ENCODE measurements around the gene CSTF1. TPM values are rescaled to one million over a fixed set of nuclear protein-coding genes. Genes with fewer than 3 reads are reported as not detected.
"Not testable (repeated sequence)": the region's sequence is repeated elsewhere in the genome, so short reads cannot be mapped to it uniquely, and the experiment has no call there.

Gene CSTF1
- total RNA-seq, 1 donor from 2014 or later = 19.5 TPM

GRCh38 chr20:56395166-56395565, 2.7 kb downstream of the CSTF1 start:
- intact Hi-C loops (cut with micrococcal nuclease) = loop anchor here (5.0 kb wide), 1 partner anchor 72 kb away; the partner anchor contains the start of gene RTF2
- DNase-seq (no peak), ATAC-seq (no peak)

GRCh38 chr20:56400001-56400640, 7.7 kb downstream of the CSTF1 start:
- DNase-seq = no peak
- ATAC-seq = peak; percentile 58
- intact Hi-C loops (cut with micrococcal nuclease) = no loop called here

- intact Hi-C loops (cut with micrococcal nuclease) = no loop called here
- DNase-seq (no peak), ATAC-seq (no peak)
These were observed 11.0 kb downstream of the CSTF1 start for GRCh38 chr20:56403465-56403864.

- intact Hi-C loops (cut with micrococcal nuclease); ATAC-seq; DNase-seq: not testable (repeated sequence)
These were observed 12.9 kb downstream of the CSTF1 start for GRCh38 chr20:56405356-56405755.

- ATAC-seq = no peak
- intact Hi-C loops (cut with micrococcal nuclease) = no loop called here
These were observed 14.5 kb downstream of the CSTF1 start for GRCh38 chr20:56406910-56407309.

GRCh38 chr20:56409521-56409920, 17.1 kb downstream of the CSTF1 start:
- DNase-seq (no peak), ATAC-seq (peak; percentile 60)
- intact Hi-C loops (cut with micrococcal nuclease) = no loop called here

More at GRCh38 chr20:56406910-56407309, 14.5 kb downstream of the CSTF1 start:
- DNase-seq = no peak

GRCh38 chr20:56409956-56410355, 17.5 kb downstream of the CSTF1 start:
- intact Hi-C loops (cut with micrococcal nuclease) = no loop called here
- ATAC-seq (no peak), DNase-seq (no peak)

GRCh38 chr20:56411287-56411686, 18.8 kb downstream of the CSTF1 start:
- intact Hi-C loops (cut with micrococcal nuclease); DNase-seq: not testable (repeated sequence)

GRCh38 chr20:56411759-56412472, 19.5 kb downstream of the CSTF1 start, which contains the start of gene CASS4:
TSS of gene CASS4 (plus strand) at chr20:56412260. CDS start at chr20:56412459, 199 bp downstream.
- ATAC-seq = peak; percentile 79
- no peak for DNase-seq
- intact Hi-C loops (cut with micrococcal nuclease) = no loop called here

More at GRCh38 chr20:56411287-56411686, 18.8 kb downstream of the CSTF1 start:
- ATAC-seq = not testable (repeated sequence)

- no peak for DNase-seq
- intact Hi-C loops (cut with micrococcal nuclease) = no loop called here
- no peak for ATAC-seq
These were observed 20.0 kb downstream of the CSTF1 start for GRCh38 chr20:56412473-56412790.

- ATAC-seq = no peak
- DNase-seq = no peak
- intact Hi-C loops (cut with micrococcal nuclease) = no loop called here
These were observed 20.5 kb downstream of the CSTF1 start for GRCh38 chr20:56412949-56413348.

- DNase-seq (no peak), ATAC-seq (no peak)
- intact Hi-C loops (cut with micrococcal nuclease) = no loop called here
These were observed 22.7 kb downstream of the CSTF1 start for GRCh38 chr20:56414842-56415765.

- intact Hi-C loops (cut with micrococcal nuclease) = no loop called here
- no peak for DNase-seq
- no peak for ATAC-seq
These were observed 25.0 kb downstream of the CSTF1 start for GRCh38 chr20:56417402-56417801.

- ATAC-seq (no peak), DNase-seq (no peak)
- intact Hi-C loops (cut with micrococcal nuclease) = no loop called here
These were observed 25.5 kb downstream of the CSTF1 start for GRCh38 chr20:56417911-56418310.

- intact Hi-C loops (cut with micrococcal nuclease) = no loop called here
- ATAC-seq (peak; percentile 39), DNase-seq (no peak)
These were observed 26.0 kb downstream of the CSTF1 start for GRCh38 chr20:56418385-56418861.

GRCh38 chr20:56420028-56420427, 27.6 kb downstream of the CSTF1 start:
- intact Hi-C loops (cut with micrococcal nuclease) = no loop called here
- DNase-seq = no peak
- ATAC-seq = no peak

- ATAC-seq (no peak), DNase-seq (no peak)
- intact Hi-C loops (cut with micrococcal nuclease) = no loop called here
These were observed 28.7 kb downstream of the CSTF1 start for GRCh38 chr20:56420940-56421688.

- DNase-seq (no peak), ATAC-seq (peak; percentile 18)
- intact Hi-C loops (cut with micrococcal nuclease) = no loop called here
These were observed 29.8 kb downstream of the CSTF1 start for GRCh38 chr20:56422076-56422823.

All from left ventricle myocardium superior (tissue), 1 donor.